ENCODE data around the gene UNC93A. TPM values are rescaled to one million over a fixed set of nuclear protein-coding genes. Genes with fewer than 3 reads are reported as not detected.

Gene UNC93A
- total RNA-seq, 2 experiments from 2014 or later = not detected

- Mint-ChIP-seq H3K4me3 (no peak overlapping the region), H3K4me1 (no peaks in the 10 kb centered on the region), H3K27ac (no peak overlapping the region), H3K9me3 (no peaks in the 10 kb centered on the region), H3K36me3 (no peaks in the 10 kb centered on the region), H3K27me3 (peaks cover 9% of the 10 kb centered on the region)
- DNase-seq = no peak
Measured at GRCh38 chr6:167329014-167329413, 37.9 kb downstream of the UNC93A start.

- H3K27ac Mint-ChIP-seq = no peak overlapping the region
- H3K27me3 Mint-ChIP-seq = peaks cover 6% of the 10 kb centered on the region
- H3K4me3 Mint-ChIP-seq = no peak overlapping the region
- H3K4me1 Mint-ChIP-seq = no peaks in the 10 kb centered on the region
- H3K9me3 Mint-ChIP-seq = no peaks in the 10 kb centered on the region
- no peak for DNase-seq
- H3K36me3 Mint-ChIP-seq = no peaks in the 10 kb centered on the region
Measured at GRCh38 chr6:167330750-167331149, 39.6 kb downstream of the UNC93A start.

GRCh38 chr6:167331565-167331964 is 40.5 kb downstream of the UNC93A start:
- H3K4me3 Mint-ChIP-seq = no peak overlapping the region
- H3K27ac Mint-ChIP-seq = no peak overlapping the region
- peaks cover 6% of the 10 kb centered on the region for H3K27me3 Mint-ChIP-seq
- no peak for DNase-seq
- no peaks in the 10 kb centered on the region for H3K4me1 Mint-ChIP-seq
- no peaks in the 10 kb centered on the region for H3K9me3 Mint-ChIP-seq
- no peaks in the 10 kb centered on the region for H3K36me3 Mint-ChIP-seq

DNA sequence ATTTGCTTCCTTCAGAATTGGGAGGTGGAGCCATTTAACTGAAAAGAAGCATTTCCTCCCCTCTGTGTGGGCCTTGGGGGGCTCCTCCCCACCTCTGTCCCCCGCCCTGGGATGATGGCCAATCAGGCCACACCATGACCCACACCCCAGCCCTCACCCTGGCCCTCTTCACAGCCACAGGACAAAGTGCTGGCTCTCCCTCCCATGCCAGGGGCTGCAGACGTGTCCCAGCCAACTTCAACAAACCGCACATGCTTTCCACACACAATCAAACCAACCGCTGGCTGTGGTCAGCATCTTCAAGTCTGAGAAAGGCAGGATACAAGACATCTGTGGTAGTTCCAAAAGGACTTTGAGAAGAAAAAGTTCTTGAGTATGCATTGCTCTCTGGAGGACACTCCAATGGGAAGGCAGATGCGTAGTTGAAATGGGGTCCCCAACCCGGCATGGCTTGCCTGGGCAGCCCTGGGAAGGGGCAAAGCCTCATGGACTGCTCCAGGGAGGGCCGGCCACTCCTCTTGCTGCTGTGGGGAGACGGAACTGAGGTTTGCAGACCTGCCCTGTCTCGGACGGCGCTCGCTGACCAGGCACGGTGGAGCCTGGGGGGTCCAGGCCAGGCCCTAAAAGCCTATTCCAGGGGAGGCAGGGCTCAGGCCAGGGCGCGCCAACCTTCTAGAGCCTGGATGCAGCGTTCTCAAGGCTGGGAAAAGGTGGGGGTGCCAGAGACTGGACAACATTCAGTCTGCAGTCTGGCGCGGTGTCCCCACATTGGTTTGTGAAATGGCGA is 45.9 kb downstream of the UNC93A start:
- H3K9me3 Mint-ChIP-seq = no peaks in the 10 kb centered on the region
- no peak overlapping the region for H3K4me3 Mint-ChIP-seq
- no peak for DNase-seq
- H3K36me3 Mint-ChIP-seq = no peaks in the 10 kb centered on the region
- H3K4me1 Mint-ChIP-seq = no peaks in the 10 kb centered on the region
- H3K27ac Mint-ChIP-seq = no peak overlapping the region
- peaks cover 3% of the 10 kb centered on the region for H3K27me3 Mint-ChIP-seq

GRCh38 chr6:167337675-167338449 is 46.7 kb downstream of the UNC93A start:
- Mint-ChIP-seq H3K9me3 (no peaks in the 10 kb centered on the region), H3K4me1 (no peaks in the 10 kb centered on the region)

GRCh38 chr6:167338541-167339117 is 47.5 kb downstream of the UNC93A start:
- DNase-seq = no peak
- H3K9me3 Mint-ChIP-seq = no peaks in the 10 kb centered on the region
- H3K4me1 Mint-ChIP-seq = no peaks in the 10 kb centered on the region
- H3K4me3 Mint-ChIP-seq = no peak overlapping the region
- no peak overlapping the region for H3K27ac Mint-ChIP-seq
- peaks cover 3% of the 10 kb centered on the region for H3K27me3 Mint-ChIP-seq
- H3K36me3 Mint-ChIP-seq = no peaks in the 10 kb centered on the region

More at GRCh38 chr6:167337675-167338449, 46.7 kb downstream of the UNC93A start:
- Mint-ChIP-seq H3K27ac (no peak overlapping the region), H3K4me3 (no peak overlapping the region), H3K27me3 (peaks cover 3% of the 10 kb centered on the region), H3K36me3 (no peaks in the 10 kb centered on the region)
- no peak for DNase-seq

GRCh38 chr6:167341038-167341583 is 50.0 kb downstream of the UNC93A start:
- Mint-ChIP-seq H3K4me1 (no peaks in the 10 kb centered on the region), H3K9me3 (no peaks in the 10 kb centered on the region), H3K27ac (no peak overlapping the region), H3K27me3 (peaks cover 11% of the 10 kb centered on the region), H3K36me3 (no peaks in the 10 kb centered on the region), H3K4me3 (no peak overlapping the region)
- DNase-seq = no peak

- Mint-ChIP-seq H3K27me3 (peaks cover 11% of the 10 kb centered on the region), H3K36me3 (no peaks in the 10 kb centered on the region), H3K4me1 (no peaks in the 10 kb centered on the region)
Measured at GRCh38 chr6:167341665-167342655, 50.8 kb downstream of the UNC93A start.

GRCh38 chr6:167342879-167343610 is 51.9 kb downstream of the UNC93A start:
- no peak overlapping the region for H3K4me3 Mint-ChIP-seq
- no peaks in the 10 kb centered on the region for H3K36me3 Mint-ChIP-seq
- H3K27me3 Mint-ChIP-seq = peaks cover 11% of the 10 kb centered on the region
- H3K9me3 Mint-ChIP-seq = no peaks in the 10 kb centered on the region
- DNase-seq = no peak
- no peak overlapping the region for H3K27ac Mint-ChIP-seq
- no peaks in the 10 kb centered on the region for H3K4me1 Mint-ChIP-seq

More at GRCh38 chr6:167341665-167342655, 50.8 kb downstream of the UNC93A start:
- H3K9me3 Mint-ChIP-seq = no peaks in the 10 kb centered on the region
- DNase-seq = no peak
- no peak overlapping the region for H3K4me3 Mint-ChIP-seq
- no peak overlapping the region for H3K27ac Mint-ChIP-seq

- H3K27ac Mint-ChIP-seq = no peak overlapping the region
- DNase-seq = no peak
- H3K4me1 Mint-ChIP-seq = peaks cover 5% of the 10 kb centered on the region
- no peaks in the 10 kb centered on the region for H3K9me3 Mint-ChIP-seq
- no peaks in the 10 kb centered on the region for H3K36me3 Mint-ChIP-seq
- no peak overlapping the region for H3K4me3 Mint-ChIP-seq
- H3K27me3 Mint-ChIP-seq = peaks cover 24% of the 10 kb centered on the region
Measured at GRCh38 chr6:167345348-167345747, 54.2 kb downstream of the UNC93A start.

- Mint-ChIP-seq H3K36me3 (no peaks in the 10 kb centered on the region), H3K27me3 (peaks cover 25% of the 10 kb centered on the region), H3K4me3 (no peak overlapping the region), H3K9me3 (no peaks in the 10 kb centered on the region), H3K27ac (no peak overlapping the region), H3K4me1 (peaks cover 8% of the 10 kb centered on the region)
- DNase-seq = no peak
Measured at GRCh38 chr6:167345960-167346359, 54.8 kb downstream of the UNC93A start.

GRCh38 chr6:167347226-167347625 is 56.1 kb downstream of the UNC93A start:
- H3K36me3 Mint-ChIP-seq = no peaks in the 10 kb centered on the region
- H3K27ac Mint-ChIP-seq = no peak overlapping the region
- peaks cover 28% of the 10 kb centered on the region for H3K27me3 Mint-ChIP-seq
- no peaks in the 10 kb centered on the region for H3K9me3 Mint-ChIP-seq
- H3K4me1 Mint-ChIP-seq = peaks cover 17% of the 10 kb centered on the region
- no peak overlapping the region for H3K4me3 Mint-ChIP-seq
- no peak for DNase-seq

- H3K4me3 Mint-ChIP-seq = peak overlapping the region; percentile 83
- no peak for DNase-seq
- H3K4me1 Mint-ChIP-seq = peaks cover 20% of the 10 kb centered on the region
- peaks cover 35% of the 10 kb centered on the region for H3K27me3 Mint-ChIP-seq
- H3K36me3 Mint-ChIP-seq = no peaks in the 10 kb centered on the region
- no peaks in the 10 kb centered on the region for H3K9me3 Mint-ChIP-seq
- peak overlapping the region; percentile 78 for H3K27ac Mint-ChIP-seq
Measured at GRCh38 chr6:167349631-167350274, 58.6 kb downstream of the UNC93A start.
